HG03095 (cell line): ENCODE measurements around the gene RAB37.

Experiments
- ATAC-seq: cut with Tn5 transposase; IDR thresholded peaks from one replicate; pipeline ENCODE4 v1.9.1; 2021; ENCODE audit warnings: moderate library complexity; ENCODE audit not compliant: unreplicated experiment

The RAB37 gene

DNA sequence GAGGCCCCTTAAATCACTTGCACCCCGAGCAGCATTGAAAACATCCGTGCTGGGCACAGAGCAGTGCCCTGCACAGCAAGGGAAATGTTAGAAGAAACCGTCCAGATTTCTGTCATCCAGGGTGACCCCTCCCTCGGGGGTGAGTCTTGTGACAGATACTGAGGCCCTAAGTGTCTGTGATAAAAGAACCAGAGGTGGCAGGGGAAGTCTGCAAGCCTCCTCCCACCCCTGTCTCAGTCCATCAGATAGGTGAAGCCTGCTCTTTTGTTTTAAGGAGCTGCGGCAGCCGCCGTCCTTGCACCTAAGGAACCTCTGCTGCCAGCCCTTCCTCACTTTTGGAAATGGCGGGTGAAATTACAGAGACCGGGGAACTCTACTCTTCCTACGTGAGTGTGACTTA is 39.9 kb downstream of the RAB37 start:
- no peak for ATAC-seq

DNA sequence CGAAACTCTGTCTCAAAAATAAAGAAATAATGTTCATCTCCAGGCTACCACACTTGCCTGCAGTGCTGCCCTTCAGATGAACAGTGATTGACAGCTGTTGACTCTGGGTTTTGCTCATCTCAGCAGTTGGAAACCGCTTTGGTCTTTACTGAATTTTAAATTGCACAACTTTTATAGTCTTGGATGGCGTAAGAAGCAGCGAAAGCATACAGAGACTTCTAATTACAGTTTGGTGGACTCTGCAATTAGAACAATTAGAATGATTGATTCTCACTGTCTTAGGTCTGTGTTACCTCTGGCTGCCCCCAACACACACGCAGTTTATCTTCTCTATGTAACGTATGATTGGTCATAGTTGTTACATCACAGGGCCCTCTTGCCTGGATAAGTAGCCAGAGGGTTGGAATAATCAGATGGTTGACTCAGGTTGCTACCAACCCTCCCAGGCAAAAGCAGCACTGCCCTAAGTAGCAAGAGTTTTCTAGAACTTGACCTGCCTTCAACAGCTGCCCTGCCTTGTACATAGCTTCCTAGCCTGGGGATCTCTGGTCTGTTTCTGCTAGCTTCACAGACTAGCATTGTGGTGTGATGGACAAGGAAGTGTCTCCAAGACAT is 41.0 kb downstream of the RAB37 start:
- no peak for ATAC-seq

DNA sequence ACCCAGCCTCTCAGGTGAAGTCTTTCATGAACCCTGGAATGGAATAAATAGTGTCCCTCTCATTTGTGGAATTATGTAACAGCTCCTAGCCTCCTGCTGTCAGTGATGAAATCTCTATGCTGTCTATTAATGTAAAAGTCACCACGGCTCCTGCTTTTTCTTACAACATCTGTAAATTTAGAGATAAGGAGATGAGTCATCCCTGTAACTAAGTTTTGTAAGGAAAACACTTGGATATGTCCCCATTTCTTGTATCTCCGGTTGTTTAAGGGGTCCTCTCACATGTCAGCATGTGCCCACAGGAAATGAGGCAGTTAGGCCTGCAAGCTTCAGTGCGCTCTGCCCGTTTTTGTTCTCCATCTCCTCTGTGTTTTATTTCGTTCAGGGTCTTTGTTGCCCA is 41.9 kb downstream of the RAB37 start:
- no peak for ATAC-seq

DNA sequence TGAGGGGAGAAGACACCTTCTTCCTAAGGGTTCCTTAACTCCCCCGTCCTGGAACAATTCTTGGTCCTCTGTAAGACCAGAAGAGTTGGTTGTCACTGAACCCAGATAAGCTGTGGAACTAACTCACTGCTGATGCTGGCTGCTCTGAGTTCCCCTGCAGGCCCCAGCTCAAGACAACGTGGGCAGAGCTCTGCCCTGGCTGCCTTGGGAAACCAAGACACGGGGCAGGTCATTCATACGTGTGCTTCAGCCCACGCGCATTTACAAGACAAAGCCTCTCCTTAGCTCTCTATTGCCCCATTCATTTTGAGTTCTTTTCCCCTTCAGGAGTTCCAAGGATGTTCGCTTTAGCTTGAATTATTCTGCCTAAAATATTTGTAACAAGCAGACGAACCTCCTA is 42.4 kb downstream of the RAB37 start:
- no peak for ATAC-seq

DNA sequence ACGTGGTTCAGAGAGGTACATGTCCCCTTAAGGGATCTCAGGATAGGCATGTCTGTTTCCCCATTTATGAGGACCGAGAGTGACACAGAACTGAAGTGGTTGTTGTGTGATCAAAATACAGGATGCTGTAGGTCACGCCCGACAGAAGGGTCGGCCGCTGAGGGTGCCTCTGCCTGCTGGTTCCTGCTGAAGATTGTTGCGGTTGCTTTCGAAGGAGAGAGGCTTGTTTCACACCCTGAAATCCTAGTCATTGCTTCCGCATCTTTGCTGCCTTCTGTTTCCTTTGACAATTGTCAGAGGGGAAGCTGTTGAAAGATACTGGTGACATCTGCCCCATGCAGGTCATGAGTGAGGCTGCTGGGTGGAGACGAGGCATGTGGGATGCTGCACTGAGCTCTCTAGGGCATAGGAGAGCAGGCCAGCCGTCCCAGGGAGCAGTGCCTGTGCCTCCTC is 42.9 kb downstream of the RAB37 start:
- ATAC-seq: peak; percentile 52

DNA sequence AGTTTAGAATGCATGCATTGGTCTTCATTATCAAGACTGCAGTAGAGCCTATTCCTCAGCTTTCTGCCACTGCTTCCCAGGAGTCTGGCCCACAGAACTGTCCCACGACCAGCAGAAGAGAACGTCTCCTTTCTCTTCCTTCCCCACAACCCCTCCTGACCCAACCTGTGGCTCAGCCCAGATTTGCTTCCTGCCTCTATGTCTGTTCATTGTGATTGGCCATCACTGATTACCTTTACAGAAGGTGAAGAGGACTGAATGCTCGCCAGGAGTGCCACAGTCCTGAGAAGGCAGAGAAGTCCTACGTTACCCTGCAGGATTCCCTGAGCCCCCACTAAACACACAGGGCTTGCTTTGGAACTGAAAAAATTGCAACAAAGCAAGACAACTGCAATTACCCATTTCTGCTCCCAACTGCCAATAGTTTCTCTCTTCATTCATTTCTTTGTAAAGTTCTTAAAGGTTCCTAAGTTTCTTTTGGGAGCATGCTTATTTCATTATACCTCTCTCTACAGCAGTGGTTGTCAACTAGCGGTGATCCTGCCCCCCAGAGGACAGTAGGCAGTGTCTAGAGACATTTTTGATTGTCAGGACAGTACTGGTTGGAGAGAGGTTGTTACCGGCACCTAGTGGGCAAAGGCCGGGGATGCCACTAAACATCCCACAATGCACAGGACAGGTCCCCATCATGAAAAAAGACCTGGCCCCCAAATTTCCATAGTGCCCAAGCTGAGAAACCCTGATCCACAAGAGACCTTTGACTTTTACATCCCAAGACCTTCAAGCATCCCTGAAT is 43.6 kb downstream of the RAB37 start:
- no peak for ATAC-seq

DNA sequence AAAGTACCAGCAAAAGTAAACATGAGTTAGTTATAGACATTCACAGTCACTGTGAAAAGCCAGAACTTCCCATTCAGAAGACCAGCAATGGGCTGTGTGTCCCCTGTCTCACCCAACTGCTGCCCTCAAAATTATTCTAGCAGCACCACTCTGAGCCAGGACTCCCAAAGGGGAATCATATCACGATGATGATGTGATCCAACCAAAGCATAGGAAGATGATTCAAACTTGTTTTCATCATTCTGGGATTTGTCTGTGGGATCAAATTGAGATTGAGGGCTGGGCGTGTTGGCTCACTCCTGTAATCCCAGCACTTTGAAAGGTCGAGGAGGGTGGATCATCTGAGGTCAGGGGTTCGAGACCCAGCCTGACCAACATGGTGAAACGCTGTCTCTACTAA is 45.5 kb downstream of the RAB37 start:
- ATAC-seq: no peak

DNA sequence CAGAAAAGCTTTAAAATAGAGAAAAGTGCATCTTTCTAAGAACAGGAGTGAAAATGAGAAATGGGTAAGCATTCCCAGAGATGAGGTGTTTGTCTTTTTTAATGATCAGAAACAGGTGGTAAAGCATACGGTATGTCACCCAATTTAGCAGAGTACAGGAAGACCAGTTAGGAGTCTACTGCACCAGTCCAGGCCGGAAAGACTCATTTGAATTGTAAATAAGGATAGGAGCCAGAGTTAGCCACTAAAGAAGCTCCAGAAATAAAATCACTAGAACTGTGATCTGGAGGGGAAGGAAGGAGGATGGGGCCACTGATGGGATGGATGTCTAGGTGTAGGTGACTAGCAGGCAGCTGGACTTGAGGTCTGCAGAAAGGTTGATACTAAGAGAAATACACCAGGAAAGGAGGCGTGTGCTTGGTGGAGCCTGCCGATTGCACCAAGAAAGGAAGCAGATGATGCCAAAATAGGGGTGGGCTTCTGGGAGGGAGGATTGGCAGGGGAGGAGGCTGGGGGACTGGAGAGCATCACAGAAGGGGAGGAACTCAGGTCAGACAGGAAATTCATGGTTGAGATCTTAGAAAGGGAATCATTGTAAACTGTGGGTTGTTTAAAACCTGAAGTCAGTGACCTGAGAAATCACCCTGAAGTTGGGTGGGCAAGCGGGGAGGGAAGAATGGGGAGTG is 47.2 kb downstream of the RAB37 start:
- no peak for ATAC-seq

DNA sequence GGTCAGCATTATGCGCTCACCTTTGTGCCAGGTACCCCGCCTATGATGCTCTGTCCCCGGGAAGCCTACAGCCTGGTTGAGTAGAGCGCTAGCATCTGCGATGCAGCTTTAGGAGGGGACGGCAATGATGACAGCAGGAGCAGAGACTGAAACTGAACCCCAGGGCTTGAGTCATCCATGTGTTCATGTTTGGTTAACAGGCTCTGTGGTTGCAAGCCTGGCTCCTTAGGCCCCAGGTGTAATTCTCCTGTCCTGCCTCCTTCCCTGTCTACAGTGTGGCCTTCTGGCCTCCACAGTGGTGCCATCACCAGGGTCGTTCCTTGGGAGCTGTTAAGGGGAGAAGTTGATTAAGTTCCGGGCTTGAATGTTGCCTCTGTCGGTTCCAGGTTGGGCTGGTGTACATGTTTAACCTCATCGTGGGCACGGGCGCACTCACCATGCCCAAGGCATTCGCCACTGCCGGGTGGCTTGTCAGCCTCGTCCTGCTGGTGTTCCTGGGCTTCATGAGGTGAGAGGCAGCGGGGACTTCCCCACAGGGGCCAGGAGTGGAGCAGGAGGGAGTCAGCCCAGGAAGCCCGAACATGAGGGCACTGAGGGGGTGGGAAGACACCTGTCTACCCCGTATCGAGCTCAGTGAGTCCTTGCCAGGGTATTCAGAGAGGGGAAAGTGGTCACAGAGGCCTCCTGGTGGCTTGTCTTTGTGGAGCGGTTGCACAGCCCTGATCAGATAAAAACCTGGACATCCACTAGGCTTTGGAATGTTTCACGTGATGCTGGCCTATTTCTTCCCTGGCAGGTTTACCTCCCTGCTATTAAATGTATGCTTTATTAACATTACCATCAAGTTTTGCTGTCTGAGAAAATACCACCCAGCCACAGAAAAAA is 48.3 kb downstream of the RAB37 start:
- no peak for ATAC-seq

DNA sequence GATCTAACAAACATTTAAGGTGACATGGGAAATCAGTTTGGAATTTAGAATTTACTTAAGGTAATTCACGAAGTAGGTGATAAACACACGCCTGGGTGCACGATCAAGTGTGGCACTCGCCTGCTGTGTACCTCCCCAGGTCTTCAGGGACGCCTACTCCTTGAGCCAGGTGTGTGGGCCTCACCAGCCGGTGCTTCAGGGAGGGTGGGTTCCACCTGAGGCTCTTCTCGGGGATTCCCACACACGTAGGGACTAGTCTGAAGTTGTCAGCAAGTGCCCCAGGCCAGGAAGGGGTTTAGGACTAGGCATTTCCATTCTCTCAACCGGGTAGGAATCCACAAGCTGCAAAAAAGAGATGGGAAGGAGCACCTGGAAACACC is 48.9 kb downstream of the RAB37 start:
- no peak for ATAC-seq

DNA sequence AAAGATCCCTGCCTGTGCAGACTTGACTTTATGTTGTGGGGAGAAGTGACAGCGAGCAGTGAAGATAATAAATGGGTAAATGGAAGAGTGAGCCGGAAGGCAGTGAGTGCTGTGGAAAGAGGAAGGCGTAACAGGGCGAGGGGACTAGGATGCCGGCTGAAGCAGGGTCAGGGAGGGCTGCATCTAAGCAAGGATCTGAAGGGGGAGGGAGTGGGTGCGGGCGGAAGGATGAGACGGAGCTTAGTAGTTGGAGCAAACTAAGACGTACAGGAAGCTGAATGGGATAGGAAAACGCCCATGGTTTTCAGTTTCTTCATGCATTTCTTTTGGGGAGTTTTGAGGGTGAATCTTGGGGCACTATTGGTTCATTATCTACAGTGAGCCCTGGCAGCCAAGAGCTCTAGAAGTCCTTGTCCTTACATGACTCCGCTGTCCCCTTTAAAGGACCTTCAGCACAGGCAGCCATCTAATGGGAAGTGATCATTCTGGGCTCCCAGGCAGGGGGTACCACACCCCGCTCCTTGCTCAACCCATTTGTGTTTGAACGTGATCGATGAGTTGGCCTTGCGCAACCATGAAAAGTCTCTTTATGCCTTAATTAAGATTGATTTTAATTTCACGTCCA is 49.5 kb downstream of the RAB37 start:
- no peak for ATAC-seq

DNA sequence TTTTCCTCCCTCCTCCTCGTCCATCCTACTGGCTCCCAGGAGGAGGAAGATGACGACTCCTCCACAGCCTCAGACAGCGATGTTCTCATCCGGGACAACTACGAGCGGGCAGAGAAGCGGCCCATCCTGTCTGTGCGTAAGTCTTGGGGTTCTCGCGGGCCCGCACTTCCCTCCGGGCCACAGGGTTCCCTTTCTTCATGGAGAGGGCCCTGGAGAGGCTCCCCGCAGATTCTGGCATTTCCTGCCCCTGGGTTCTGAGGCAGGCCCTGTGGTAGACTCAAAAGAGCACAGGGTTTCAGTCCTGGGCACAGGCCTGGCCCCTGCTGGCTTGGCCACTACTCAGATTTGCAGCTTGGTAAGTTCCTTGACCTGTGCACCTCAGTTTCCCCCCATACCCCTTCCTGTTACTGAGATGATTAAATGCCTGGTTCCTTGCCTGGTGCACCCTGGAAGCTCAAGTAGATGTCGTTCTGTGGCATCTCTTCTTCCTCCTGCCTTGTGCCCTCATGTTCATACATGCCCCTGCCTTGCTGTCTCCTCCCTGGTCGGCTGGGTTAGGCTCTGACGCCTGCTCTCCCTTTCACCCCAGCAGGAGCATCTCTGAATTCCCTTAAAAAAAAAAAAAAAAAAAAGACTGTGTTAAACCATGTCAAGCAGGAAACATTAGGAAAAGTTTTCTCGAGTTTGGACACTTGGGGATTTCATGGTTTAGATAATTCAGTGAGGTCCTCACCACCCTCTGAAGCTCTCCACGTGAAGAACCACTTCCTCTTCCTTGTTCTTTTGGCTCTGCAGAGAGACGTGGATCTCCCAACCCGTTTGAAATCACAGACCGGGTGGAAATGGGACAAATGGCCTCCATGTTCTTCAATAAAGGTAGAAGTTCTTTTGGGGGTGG is 53.4 kb downstream of the RAB37 start:
- ATAC-seq: no peak

DNA sequence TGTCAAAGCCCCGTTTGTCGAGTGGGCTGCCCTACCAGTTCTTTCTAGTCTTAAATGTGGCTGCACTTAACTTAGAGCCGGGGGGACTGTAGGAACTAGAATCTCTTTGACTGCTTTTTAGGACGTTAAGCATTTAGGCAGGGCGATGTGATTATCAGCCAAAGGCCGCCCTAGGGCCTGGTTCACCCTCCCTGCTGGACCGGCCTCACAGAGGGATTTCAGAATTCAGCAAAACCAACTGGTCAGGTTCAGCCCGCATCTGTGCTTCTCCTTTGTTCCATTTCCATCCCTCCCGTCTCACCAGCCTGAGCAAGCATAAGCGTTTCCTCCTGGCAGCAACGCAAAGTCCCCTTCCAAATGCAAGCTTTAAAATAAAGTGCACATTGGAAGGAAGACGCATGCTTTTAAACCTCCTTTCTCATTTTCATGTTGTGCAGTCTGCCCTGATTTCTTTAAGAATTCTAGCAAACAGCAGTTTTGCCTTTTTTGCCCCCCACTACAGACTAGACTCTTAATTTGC is 55.6 kb downstream of the RAB37 start:
- ATAC-seq: no peak

DNA sequence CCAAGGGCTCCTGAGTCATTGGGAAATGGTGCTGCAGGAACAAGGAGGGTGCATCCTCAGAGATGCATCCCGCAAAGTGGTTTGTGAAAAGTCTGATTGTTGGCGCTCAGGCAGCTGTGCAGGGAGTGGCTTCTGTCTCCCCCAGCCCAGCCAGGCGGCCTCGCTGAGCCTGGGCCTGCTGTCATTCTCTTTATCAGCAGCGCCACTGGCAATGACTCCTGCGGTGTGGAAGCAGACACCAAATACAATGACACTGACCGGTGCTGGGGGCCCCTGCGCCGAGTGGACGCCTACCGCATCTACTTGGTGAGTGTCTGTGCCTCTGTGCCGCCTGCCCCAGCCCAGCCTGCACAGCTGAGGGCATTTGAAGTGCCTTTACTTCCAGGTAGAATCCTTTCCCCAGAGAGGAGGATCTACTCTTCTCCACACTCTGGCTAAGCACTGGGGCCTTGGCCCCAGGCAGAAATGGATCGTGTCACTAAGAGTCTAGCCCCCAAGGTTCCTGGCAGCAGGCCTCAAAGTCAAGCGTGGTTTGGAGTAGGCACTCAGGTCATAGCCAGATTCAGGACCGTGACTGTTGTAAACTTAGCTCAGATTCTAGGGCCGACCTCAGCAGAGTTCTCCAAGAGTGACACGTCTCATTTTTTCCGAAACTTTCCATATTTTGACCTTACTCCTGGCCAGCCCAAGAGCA is 58.4 kb downstream of the RAB37 start:
- ATAC-seq: no peak

DNA sequence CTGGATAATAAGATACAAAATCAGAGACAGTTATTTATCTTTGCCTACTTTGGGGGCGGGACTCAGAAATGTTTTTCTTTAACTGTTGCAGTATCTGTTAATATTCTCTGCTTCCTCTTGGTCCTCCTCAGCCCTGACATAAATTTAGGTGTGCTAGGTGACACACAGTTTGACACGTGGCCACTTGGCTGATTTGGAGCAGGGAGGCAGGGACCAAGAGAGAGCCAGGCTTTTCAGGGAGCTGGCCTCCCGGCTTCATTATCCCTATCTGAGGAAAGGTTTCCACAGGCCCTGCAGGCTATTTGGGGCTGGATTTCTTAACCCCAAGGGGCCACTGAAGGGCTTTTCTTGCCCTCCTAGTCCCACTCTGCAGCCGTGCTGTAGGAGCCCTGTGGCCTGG is 59.2 kb downstream of the RAB37 start:
- no peak for ATAC-seq

DNA sequence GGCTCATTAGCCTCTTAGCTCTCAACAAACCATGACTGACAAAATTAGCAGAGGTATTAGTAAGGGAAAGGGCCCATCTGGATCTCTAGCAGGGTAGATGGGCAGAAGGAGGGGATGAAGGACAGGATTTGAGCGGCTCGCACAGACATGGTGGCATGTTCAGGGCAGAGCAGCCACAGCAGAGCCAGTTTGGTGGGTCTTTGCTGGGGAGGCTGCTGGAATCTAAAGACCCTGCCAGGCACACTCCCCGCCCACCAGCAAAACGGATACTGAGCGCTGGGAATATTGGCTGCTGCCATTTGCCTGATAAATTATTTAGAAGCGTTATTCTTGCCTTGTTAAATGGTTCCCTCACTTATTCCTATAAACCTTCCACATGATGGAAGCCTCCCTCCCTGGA is 59.8 kb downstream of the RAB37 start:
- no peak for ATAC-seq
